Bronchial epithelial cell (primary cell): ENCODE results near the gene ABCD2. TPM values are rescaled to one million over a fixed set of nuclear protein-coding genes. Genes with fewer than 3 reads are reported as not detected.

Experiments
- DNase-seq: peaks from one replicate; pipeline ENCODE4 v3.0.0-alpha.2; 2010; ENCODE audit warnings: low read depth
- FAIRE-seq: peaks from 2 replicates; lab custom pipeline; 2011; peaks lifted over from hg19 to GRCh38; lab: Jason Lieb, UNC
- H3K27me3 ChIP-seq: 2 replicates; pipeline ENCODE4 v1.5.1; 2011; ENCODE audit warnings: low read length; ENCODE audit not compliant: control insufficient read depth, insufficient read depth
- H3K36me3 ChIP-seq: 2 replicates; pipeline ENCODE4 v1.5.1; 2011; ENCODE audit warnings: low read length; ENCODE audit not compliant: control insufficient read depth, insufficient read depth
- H3K4me3 ChIP-seq: 2 replicates; pipeline ENCODE4 v1.5.1; 2011; ENCODE audit warnings: mild to moderate bottlenecking, low read depth, low read length, control low read depth
- total RNA-seq: library from RNA; depleted of rRNA; stranded (reverse); fragments of >200 nt; gene quantifications from 2 replicates; pipeline ENCODE4 v1.2.1, GENCODE V29; 2014
- TF ChIP-seq, protein P1 (sequence below): IDR thresholded peaks from 2 replicates; pipeline ENCODE4 v1.5.1; 2011; ENCODE audit warnings: mild to moderate bottlenecking, moderate library complexity, low read length, control low read depth, inconsistent platforms; ENCODE audit not compliant: insufficient read depth, severe bottlenecking

The ABCD2 gene
- total RNA-seq, 1 donor from 2014 or later: not detected

DNA sequence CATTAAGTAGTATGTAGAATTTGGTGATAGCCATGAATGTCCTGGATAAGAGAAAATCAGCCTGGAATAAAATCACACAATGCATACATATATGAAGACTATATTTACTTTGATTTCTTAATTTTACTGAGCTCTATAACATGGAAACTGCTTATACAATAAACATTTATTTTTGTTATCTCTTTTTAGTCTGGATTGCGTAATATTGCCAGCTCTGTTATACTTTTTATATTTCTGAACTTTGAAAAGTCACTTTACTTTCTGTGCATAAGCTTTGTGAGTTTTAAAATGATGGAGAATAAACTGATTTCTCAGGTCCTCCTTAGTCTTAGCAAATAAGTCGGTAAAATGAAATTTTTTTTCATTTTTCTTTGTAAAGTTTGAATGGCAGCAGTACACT, 19.2 kb upstream of the ABCD2 start:
- FAIRE-seq: no peak
- Histone ChIP-seq H3K4me3 (no peak overlapping the region), H3K36me3 (no peaks in the 10 kb centered on the region), H3K27me3 (no peaks in the 10 kb centered on the region)
- no peak for DNase-seq
- TF ChIP-seq, protein P1, sequence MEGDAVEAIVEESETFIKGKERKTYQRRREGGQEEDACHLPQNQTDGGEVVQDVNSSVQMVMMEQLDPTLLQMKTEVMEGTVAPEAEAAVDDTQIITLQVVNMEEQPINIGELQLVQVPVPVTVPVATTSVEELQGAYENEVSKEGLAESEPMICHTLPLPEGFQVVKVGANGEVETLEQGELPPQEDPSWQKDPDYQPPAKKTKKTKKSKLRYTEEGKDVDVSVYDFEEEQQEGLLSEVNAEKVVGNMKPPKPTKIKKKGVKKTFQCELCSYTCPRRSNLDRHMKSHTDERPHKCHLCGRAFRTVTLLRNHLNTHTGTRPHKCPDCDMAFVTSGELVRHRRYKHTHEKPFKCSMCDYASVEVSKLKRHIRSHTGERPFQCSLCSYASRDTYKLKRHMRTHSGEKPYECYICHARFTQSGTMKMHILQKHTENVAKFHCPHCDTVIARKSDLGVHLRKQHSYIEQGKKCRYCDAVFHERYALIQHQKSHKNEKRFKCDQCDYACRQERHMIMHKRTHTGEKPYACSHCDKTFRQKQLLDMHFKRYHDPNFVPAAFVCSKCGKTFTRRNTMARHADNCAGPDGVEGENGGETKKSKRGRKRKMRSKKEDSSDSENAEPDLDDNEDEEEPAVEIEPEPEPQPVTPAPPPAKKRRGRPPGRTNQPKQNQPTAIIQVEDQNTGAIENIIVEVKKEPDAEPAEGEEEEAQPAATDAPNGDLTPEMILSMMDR: no peak

DNA sequence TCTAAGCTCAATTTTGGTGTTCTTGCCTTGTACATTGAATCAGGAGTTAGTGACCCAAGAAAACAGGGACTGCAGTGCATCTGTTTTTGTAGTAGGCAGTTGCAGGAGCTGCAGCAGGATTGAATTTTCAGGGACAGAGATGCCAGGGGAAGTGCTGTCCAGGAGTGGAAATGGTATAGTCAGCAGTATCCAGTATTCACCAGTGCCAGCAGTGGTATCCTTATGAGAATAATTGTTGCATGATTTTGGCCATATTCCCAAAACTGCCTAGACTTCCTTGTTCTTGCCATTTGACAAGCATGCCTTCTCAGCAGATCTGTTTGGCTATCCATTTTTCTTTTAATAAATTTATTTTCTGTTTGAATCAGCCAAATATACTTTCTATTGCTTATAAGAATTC, 18.6 kb upstream of the ABCD2 start:
- Histone ChIP-seq H3K4me3 (no peak overlapping the region), H3K36me3 (no peaks in the 10 kb centered on the region), H3K27me3 (no peaks in the 10 kb centered on the region)
- TF ChIP-seq, protein P1: no peak
- FAIRE-seq (no peak), DNase-seq (no peak)

DNA sequence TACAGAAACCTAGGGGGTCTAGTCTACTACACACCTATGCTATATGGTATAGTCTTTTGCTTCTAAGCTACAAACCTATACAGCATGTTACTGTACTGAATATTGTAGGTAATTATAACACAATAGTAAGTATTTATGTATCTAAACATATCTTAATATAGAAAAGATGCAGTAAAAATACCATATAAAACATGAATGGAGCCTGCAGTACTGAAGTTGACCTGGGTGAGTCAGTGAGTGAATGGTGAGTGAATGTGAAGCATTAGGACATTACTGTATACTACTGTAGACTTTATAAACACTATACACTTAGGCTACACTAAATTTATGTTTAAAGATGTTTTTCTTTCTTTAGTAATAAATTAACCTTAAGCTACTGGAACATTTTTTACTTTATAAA, 13.1 kb upstream of the ABCD2 start:
- FAIRE-seq (no peak), DNase-seq (no peak)
- Histone ChIP-seq H3K27me3 (no peaks in the 10 kb centered on the region), H3K36me3 (no peaks in the 10 kb centered on the region), H3K4me3 (no peak overlapping the region)
- TF ChIP-seq, protein P1: no peak

DNA sequence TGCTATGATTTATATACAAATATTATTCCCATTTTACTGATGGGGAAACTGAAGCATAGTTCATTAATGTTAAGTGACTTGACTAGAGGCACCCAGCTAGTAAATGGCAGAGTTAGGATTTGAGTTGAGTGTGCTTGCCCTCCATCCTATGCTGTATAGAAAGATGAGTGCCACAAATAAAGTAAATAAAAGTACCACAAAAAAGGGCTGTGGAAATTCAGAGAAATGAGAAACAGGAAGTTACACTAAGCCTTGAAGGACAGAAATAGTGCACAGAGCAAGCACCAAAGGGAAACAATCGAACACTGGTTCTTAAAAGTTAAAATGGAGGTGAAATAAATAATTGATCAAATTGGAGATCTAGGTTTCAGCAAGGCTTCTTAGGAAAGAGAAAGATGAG, 9.2 kb upstream of the ABCD2 start:
- TF ChIP-seq, protein P1: no peak
- no peak overlapping the region for H3K4me3 ChIP-seq
- no peaks in the 10 kb centered on the region for H3K27me3 ChIP-seq
- FAIRE-seq (no peak), DNase-seq (no peak)
- no peaks in the 10 kb centered on the region for H3K36me3 ChIP-seq

DNA sequence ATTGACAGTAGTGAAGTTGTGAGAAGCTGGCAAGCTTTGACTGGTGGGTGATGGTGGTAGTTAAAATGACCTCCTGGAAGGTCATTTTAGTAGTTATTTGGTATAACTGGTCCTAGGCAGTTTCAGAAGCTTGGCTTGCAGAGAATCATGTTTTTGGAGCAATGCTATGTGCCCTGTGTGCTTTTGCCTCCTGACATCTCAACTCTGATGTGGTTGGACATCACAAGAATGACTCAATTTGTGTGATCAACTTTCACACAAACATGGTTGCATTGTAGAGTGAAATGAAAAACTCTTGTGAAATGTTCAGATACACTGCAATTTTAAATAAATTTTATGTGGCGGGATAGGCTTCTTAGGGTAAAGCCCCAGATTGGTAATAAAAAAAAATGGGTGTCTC, 8.3 kb upstream of the ABCD2 start:
- Histone ChIP-seq H3K27me3 (no peaks in the 10 kb centered on the region), H3K36me3 (no peaks in the 10 kb centered on the region), H3K4me3 (no peak overlapping the region)
- TF ChIP-seq, protein P1: no peak
- DNase-seq (no peak), FAIRE-seq (no peak)
